HG02884 (cell line): ENCODE measurements around the gene HAND1.
A peak's percentile ranks its signal among the peaks of the same experiment; 100 is the strongest.

Source experiments
- ATAC-seq: cut with Tn5 transposase; IDR thresholded peaks from one replicate; pipeline ENCODE4 v1.9.1; 2021; ENCODE audit warnings: mild to moderate bottlenecking, moderate library complexity; ENCODE audit not compliant: unreplicated experiment

Gene HAND1

GRCh38 chr5:154479944-154480750 lies 2.1 kb upstream of the HAND1 start:
- no peak for ATAC-seq

GRCh38 chr5:154479160-154479943 lies 1.3 kb upstream of the HAND1 start:
- ATAC-seq, result no peak

GRCh38 chr5:154478752-154479159 lies 729 bp upstream of the HAND1 start:
- no peak for ATAC-seq

- no peak for ATAC-seq
These were observed 424 bp downstream of the HAND1 start for GRCh38 chr5:154477382-154478223.

GRCh38 chr5:154476354-154477205 lies 1.4 kb downstream of the HAND1 start:
- ATAC-seq, result no peak

- no peak for ATAC-seq
These were observed 2.3 kb downstream of the HAND1 start for GRCh38 chr5:154475591-154476353.

- no peak for ATAC-seq
These were observed 3.4 kb downstream of the HAND1 start for GRCh38 chr5:154474396-154475334.

GRCh38 chr5:154473581-154474283 lies 4.3 kb downstream of the HAND1 start:
- ATAC-seq, result no peak

GRCh38 chr5:154472871-154473580 lies 5.0 kb downstream of the HAND1 start:
- no peak for ATAC-seq

- no peak for ATAC-seq
These were observed 6.8 kb downstream of the HAND1 start for GRCh38 chr5:154470947-154471870.

GRCh38 chr5:154470137-154470536 lies 7.9 kb downstream of the HAND1 start:
- no peak for ATAC-seq

GRCh38 chr5:154467655-154468354 lies 10.2 kb downstream of the HAND1 start:
- ATAC-seq, result peak; percentile 97

GRCh38 chr5:154466671-154467070 lies 11.4 kb downstream of the HAND1 start:
- no peak for ATAC-seq

- ATAC-seq, result no peak
These were observed 11.9 kb downstream of the HAND1 start for GRCh38 chr5:154466147-154466546.

- no peak for ATAC-seq
These were observed 12.9 kb downstream of the HAND1 start for GRCh38 chr5:154465169-154465568.

- no peak for ATAC-seq
These were observed 13.6 kb downstream of the HAND1 start for GRCh38 chr5:154464438-154464837.
